GM12878 (cell line): Measurements from ENCODE around the gene HAP1. TPM values are rescaled to one million over a fixed set of nuclear protein-coding genes. Genes with fewer than 3 reads are reported as not detected.

ENCODE experiments used
- ATAC-seq: fragments of 200-7000 bp; cut with Tn5 transposase; 3 replicates; pipeline ENCODE4 v1.9.1; 2020; ENCODE audit warnings: mild to moderate bottlenecking, moderate library complexity
- BruUV-seq: library from RNA; stranded (reverse); fragments of 400-500 nt; replicated peaks from 2 replicates; lab custom pipeline; 2021; lab: Mats Ljungman, UMichigan
- CTCF ChIA-PET: fragments of 300-600 bp; sonication (Branson Sonifier 250); formaldehyde crosslinking; extraction: SDS; loops from one replicate; lab custom pipeline; 2021; ENCODE audit warnings: inconsistent platforms; lab: Yijun Ruan, JAX
- POLR2A ChIA-PET: fragments of 350-600 bp; formaldehyde crosslinking; extraction: SDS; loops from one replicate; lab custom pipeline; 2021; ENCODE audit warnings: inconsistent platforms; lab: Charles Lee
- RAD21 ChIA-PET: fragments of 300-600 bp; sonication (Branson Sonifier 250); formaldehyde crosslinking; loops from one replicate; lab custom pipeline; 2023; ENCODE audit warnings: antibody characterized with exemption; ENCODE audit not compliant: unreplicated experiment; lab: Charles Lee
- SMC1A ChIA-PET: fragments of 300-600 bp; sonication (Branson Sonifier 250); formaldehyde crosslinking; loops from one replicate; lab custom pipeline; 2023; ENCODE audit not compliant: unreplicated experiment, uncharacterized antibody; lab: Charles Lee
- DNase-seq: peaks from one replicate; pipeline ENCODE4 v3.0.0-alpha.2; 2011; ENCODE audit warnings: low read depth, low spot score
- FAIRE-seq: peaks from 3 replicates; lab custom pipeline; 2011; peaks lifted over from hg19 to GRCh38; lab: Jason Lieb, UNC
- H2AFZ ChIP-seq: 2 replicates; pipeline ENCODE4 v1.6.0; 2011; ENCODE audit warnings: low read depth, low read length, control low read depth; ENCODE audit not compliant: control insufficient read depth
- H3K27ac ChIP-seq: 2 replicates; pipeline ENCODE4 v1.5.1; 2011; ENCODE audit warnings: control low read depth; ENCODE audit not compliant: control insufficient read depth, insufficient read depth
- H3K27me3 ChIP-seq, 2 experiments: replicated peaks in 1 of 2; 2 replicates each; pipeline versions ENCODE4 v1.6.0 to v1.6.1; 2011; ENCODE audit warnings: low read length in 1 of 2; ENCODE audit not compliant: control insufficient read depth in 2 of 2, insufficient read depth in 2 of 2
- H3K36me3 ChIP-seq, 2 experiments: 2 replicates each; pipeline ENCODE4 v1.5.1; 2011; ENCODE audit warnings: low read length in 1 of 2; ENCODE audit not compliant: control insufficient read depth in 2 of 2, insufficient read depth in 2 of 2
- H3K4me1 ChIP-seq: 2 replicates; pipeline ENCODE4 v1.6.1; 2011; ENCODE audit warnings: mild to moderate bottlenecking, low read length, moderate library complexity, mixed read lengths; ENCODE audit not compliant: control insufficient read depth, insufficient read depth
- H3K4me2 ChIP-seq: 2 replicates; pipeline ENCODE4 v1.6.0; 2011; ENCODE audit warnings: control low read depth; ENCODE audit not compliant: control insufficient read depth, insufficient read depth
- H3K4me3 ChIP-seq: fragments of 200-600 bp; sonication (generic); 2 replicates; pipeline ENCODE4 v1.5.1; 2016
- H3K79me2 ChIP-seq: 2 replicates; pipeline ENCODE4 v1.6.0; 2011; ENCODE audit warnings: low read length; ENCODE audit not compliant: control insufficient read depth, insufficient read depth
- H3K9ac ChIP-seq: 2 replicates; pipeline ENCODE4 v1.8.0; 2011; ENCODE audit warnings: low read length, control low read depth, mixed read lengths; ENCODE audit not compliant: control insufficient read depth, insufficient read depth
- H3K9me3 ChIP-seq: replicated peaks from 3 replicates; pipeline ENCODE4 v1.5.1; 2011; ENCODE audit warnings: mild to moderate bottlenecking, low read length; ENCODE audit not compliant: control insufficient read depth, insufficient read depth
- H4K20me1 ChIP-seq: 2 replicates; pipeline ENCODE4 v1.6.0; 2011; ENCODE audit not compliant: control insufficient read depth, insufficient read depth
- BACH1 ChIP-seq: fragments of 450-650 bp; IDR thresholded peaks from 2 replicates; pipeline ENCODE4 v1.6.1; 2017; ENCODE audit warnings: mild to moderate bottlenecking, borderline replicate concordance
- BCL3 ChIP-seq: IDR thresholded peaks from 2 replicates; pipeline ENCODE4 v1.6.1; 2011; ENCODE audit warnings: borderline replicate concordance, low read depth, mild to moderate bottlenecking, moderate library complexity, low read length; ENCODE audit not compliant: insufficient read depth, poor library complexity, severe bottlenecking
- HCFC1 ChIP-seq: fragments of 150-350 bp; IDR thresholded peaks from 2 replicates; pipeline ENCODE4 v1.6.1; 2014; ENCODE audit warnings: low read length
- HDAC2 ChIP-seq: fragments of 200-600 bp; sonication (generic); IDR thresholded peaks from 2 replicates; pipeline ENCODE4 v1.6.1; 2017
- NR2C2 ChIP-seq: IDR thresholded peaks from 2 replicates; pipeline ENCODE4 v1.6.1; 2011; ENCODE audit warnings: borderline replicate concordance, low read depth; ENCODE audit not compliant: control insufficient read depth, insufficient read length
- RAD21 ChIP-seq: IDR thresholded peaks from 2 replicates; pipeline ENCODE4 v1.6.1; 2011; ENCODE audit warnings: mild to moderate bottlenecking, low read depth, low read length, moderate library complexity; ENCODE audit not compliant: insufficient read depth
- SIX5 ChIP-seq: IDR thresholded peaks from 2 replicates; pipeline ENCODE4 v1.6.1; 2011; ENCODE audit warnings: mild to moderate bottlenecking, low read depth, low read length, moderate library complexity; ENCODE audit not compliant: severe bottlenecking
- TCF12 ChIP-seq: IDR thresholded peaks from 2 replicates; pipeline ENCODE4 v1.6.1; 2011; ENCODE audit warnings: low read depth, mild to moderate bottlenecking, low read length
- USF2 ChIP-seq: IDR thresholded peaks from 2 replicates; pipeline ENCODE4 v1.6.1; 2011; ENCODE audit warnings: low read depth, low read length, improper control_type of control experiment, borderline replicate concordance
- ZNF384 ChIP-seq: IDR thresholded peaks from 2 replicates; pipeline ENCODE4 v1.6.1; 2012; ENCODE audit warnings: low read depth, mild to moderate bottlenecking, low read length, improper control_type of control experiment, borderline replicate concordance
- WGBS: methylation state at CpG from one replicate; pipeline ENCODE4 v1.1.6; 2016; ENCODE audit warnings: low lambda C conversion rate; ENCODE audit not compliant: insufficient replicate concordance, insufficient coverage; ENCODE audit errors: missing lambda C conversion rate; 5-methylcytosine and 5-hydroxymethylcytosine counted together
- in situ Hi-C: fragments of 300-500 bp; cut with MboI; formaldehyde crosslinking; loops from 9 replicates; pipeline ENCODE4 v1.14.3; 2018; ENCODE audit warnings: mixed read lengths
- intact Hi-C: fragments of 100-400 bp; cut with micrococcal nuclease; formaldehyde crosslinking; loops from one replicate; pipeline ENCODE4 v1.14.2; 2022; ENCODE audit not compliant: unreplicated experiment
- polyA plus RNA-seq, 11 experiments: library from polyadenylated mRNA; depleted of rRNA in 4 of 11; unstranded in 6 of 11; stranded (reverse) in 5 of 11; fragments of >200 nt; fragmentation: Nextera tagmentation in 4 of 11; fragmentation: Illumina TruSeq in 1 of 11; extraction: Ambion mirVana in 4 of 11; extraction: Trizol in 1 of 11; gene quantifications; 1 replicate in 1 of 11; 2 replicates in 10 of 11; pipeline versions ENCODE4 v1.2.1 to v1.2.3, GENCODE V29; 2011 to 2016; ENCODE audit warnings: inconsistent platforms in 2 of 11, missing spikeins in 2 of 11, low read depth in 1 of 11
- total RNA-seq, 4 experiments: library from RNA; depleted of rRNA in 3 of 4; stranded (reverse); fragments of >200 nt in 3 of 4; fragmentation: Illumina TruSeq in 1 of 4; extraction: Trizol in 1 of 4; gene quantifications; 2 replicates each; pipeline versions ENCODE4 v1.2.1 to v1.2.3, GENCODE V29; 2013 to 2021
- TF ChIP-seq, protein P1 (sequence below): fragments of 450-650 bp; IDR thresholded peaks from 2 replicates; pipeline ENCODE4 v1.6.1; 2018; ENCODE audit warnings: mild to moderate bottlenecking, low read depth, moderate library complexity; ENCODE audit not compliant: partially characterized antibody
- TF ChIP-seq, protein P2 (sequence below): IDR thresholded peaks from 2 replicates; pipeline ENCODE4 v1.6.1; 2012; ENCODE audit warnings: low read depth, low read length, improper control_type of control experiment

Gene HAP1
- total and polyA plus RNA-seq, 10 of the 15 experiments (the other 5 are each of a cell fraction or from before 2014, with no cell fraction given): not detected

- TF ChIP-seq NR2C2 (no peak), ZNF384 (no peak)
These were observed 51.8 kb downstream of the HAP1 start (continued) for GRCh38 chr17:41682631-41683030.

- CTCF ChIA-PET: interaction anchor here (8.7 to 9.5 kb wide), 2 partner anchors 10 to 14 kb away, joined by 170 to 265 read pairs; partner anchors contain the start of gene EIF1
- H2AFZ ChIP-seq: no peak overlapping the region
- H3K9ac ChIP-seq: no peak overlapping the region
- FAIRE-seq (no peak), ATAC-seq (no peak), DNase-seq (no peak)
- RAD21 ChIA-PET: interaction anchor here (5.4 to 6.5 kb wide), 2 partner anchors 7 to 13 kb away, joined by 38 to 85 read pairs; partner anchors contain the start of gene EIF1
- POLR2A ChIA-PET: interaction anchor here (0.6 to 7.3 kb wide), 3 partner anchors 8 to 19 kb away, joined by 3 to 177 read pairs (median 6); partner anchors contain the start of gene EIF1
- intact Hi-C loops: no loop called here
- H3K36me3 ChIP-seq: no peaks in the 10 kb centered on the region
- H3K4me1 ChIP-seq: peaks cover 7% of the 10 kb centered on the region; the same call in 1 of the 2 replicates
- H3K9me3 ChIP-seq: no peaks in the 10 kb centered on the region; the same call in 2 of the 3 replicates
- no peak overlapping the region for H3K27ac ChIP-seq
- BruUV-seq: no TSS peak
- H3K4me2 ChIP-seq: no peak overlapping the region
- 8% methylated on average over 3 of the region's 3 CpGs for WGBS
- H3K27me3 ChIP-seq: no peaks in the 10 kb centered on the region
- H3K79me2 ChIP-seq: no peaks in the 10 kb centered on the region
- in situ Hi-C loops: loop anchor here (25.0 kb wide), 2 partner anchors 1531 to 1681 kb away; partner anchors contain the start of gene TMEM106A
- H3K4me3 ChIP-seq: no peak overlapping the region
- SMC1A ChIA-PET: interaction anchor here (1.2 to 7.5 kb wide), 3 partner anchors 8 to 19 kb away, joined by 3 to 122 read pairs (median 57); partner anchors contain the start of gene EIF1
- no peaks in the 10 kb centered on the region for H4K20me1 ChIP-seq
- TF ChIP-seq TCF12 (no peak), HDAC2 (no peak), BCL3 (no peak), BACH1 (no peak), NR2C2 (no peak), USF2 (no peak), HCFC1 (no peak), RAD21 (no peak), SIX5 (no peak)
- TF ChIP-seq, protein P1, sequence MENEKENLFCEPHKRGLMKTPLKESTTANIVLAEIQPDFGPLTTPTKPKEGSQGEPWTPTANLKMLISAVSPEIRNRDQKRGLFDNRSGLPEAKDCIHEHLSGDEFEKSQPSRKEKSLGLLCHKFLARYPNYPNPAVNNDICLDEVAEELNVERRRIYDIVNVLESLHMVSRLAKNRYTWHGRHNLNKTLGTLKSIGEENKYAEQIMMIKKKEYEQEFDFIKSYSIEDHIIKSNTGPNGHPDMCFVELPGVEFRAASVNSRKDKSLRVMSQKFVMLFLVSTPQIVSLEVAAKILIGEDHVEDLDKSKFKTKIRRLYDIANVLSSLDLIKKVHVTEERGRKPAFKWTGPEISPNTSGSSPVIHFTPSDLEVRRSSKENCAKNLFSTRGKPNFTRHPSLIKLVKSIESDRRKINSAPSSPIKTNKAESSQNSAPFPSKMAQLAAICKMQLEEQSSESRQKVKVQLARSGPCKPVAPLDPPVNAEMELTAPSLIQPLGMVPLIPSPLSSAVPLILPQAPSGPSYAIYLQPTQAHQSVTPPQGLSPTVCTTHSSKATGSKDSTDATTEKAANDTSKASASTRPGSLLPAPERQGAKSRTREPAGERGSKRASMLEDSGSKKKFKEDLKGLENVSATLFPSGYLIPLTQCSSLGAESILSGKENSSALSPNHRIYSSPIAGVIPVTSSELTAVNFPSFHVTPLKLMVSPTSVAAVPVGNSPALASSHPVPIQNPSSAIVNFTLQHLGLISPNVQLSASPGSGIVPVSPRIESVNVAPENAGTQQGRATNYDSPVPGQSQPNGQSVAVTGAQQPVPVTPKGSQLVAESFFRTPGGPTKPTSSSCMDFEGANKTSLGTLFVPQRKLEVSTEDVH: no peak
- TF ChIP-seq, protein P2, sequence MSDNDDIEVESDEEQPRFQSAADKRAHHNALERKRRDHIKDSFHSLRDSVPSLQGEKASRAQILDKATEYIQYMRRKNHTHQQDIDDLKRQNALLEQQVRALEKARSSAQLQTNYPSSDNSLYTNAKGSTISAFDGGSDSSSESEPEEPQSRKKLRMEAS: no peak
These were observed 52.7 kb downstream of the HAP1 start for GRCh38 chr17:41681776-41682175.
